ENCODE measurements around the gene TTC14.
"Not testable (repeated sequence)": the region's sequence is repeated elsewhere in the genome, so short reads cannot be mapped to it uniquely, and the experiment has no call there.

The TTC14 gene, protein sequence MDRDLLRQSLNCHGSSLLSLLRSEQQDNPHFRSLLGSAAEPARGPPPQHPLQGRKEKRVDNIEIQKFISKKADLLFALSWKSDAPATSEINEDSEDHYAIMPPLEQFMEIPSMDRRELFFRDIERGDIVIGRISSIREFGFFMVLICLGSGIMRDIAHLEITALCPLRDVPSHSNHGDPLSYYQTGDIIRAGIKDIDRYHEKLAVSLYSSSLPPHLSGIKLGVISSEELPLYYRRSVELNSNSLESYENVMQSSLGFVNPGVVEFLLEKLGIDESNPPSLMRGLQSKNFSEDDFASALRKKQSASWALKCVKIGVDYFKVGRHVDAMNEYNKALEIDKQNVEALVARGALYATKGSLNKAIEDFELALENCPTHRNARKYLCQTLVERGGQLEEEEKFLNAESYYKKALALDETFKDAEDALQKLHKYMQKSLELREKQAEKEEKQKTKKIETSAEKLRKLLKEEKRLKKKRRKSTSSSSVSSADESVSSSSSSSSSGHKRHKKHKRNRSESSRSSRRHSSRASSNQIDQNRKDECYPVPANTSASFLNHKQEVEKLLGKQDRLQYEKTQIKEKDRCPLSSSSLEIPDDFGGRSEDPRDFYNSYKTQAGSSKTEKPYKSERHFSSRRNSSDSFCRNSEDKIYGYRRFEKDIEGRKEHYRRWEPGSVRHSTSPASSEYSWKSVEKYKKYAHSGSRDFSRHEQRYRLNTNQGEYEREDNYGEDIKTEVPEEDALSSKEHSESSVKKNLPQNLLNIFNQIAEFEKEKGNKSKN

DNA sequence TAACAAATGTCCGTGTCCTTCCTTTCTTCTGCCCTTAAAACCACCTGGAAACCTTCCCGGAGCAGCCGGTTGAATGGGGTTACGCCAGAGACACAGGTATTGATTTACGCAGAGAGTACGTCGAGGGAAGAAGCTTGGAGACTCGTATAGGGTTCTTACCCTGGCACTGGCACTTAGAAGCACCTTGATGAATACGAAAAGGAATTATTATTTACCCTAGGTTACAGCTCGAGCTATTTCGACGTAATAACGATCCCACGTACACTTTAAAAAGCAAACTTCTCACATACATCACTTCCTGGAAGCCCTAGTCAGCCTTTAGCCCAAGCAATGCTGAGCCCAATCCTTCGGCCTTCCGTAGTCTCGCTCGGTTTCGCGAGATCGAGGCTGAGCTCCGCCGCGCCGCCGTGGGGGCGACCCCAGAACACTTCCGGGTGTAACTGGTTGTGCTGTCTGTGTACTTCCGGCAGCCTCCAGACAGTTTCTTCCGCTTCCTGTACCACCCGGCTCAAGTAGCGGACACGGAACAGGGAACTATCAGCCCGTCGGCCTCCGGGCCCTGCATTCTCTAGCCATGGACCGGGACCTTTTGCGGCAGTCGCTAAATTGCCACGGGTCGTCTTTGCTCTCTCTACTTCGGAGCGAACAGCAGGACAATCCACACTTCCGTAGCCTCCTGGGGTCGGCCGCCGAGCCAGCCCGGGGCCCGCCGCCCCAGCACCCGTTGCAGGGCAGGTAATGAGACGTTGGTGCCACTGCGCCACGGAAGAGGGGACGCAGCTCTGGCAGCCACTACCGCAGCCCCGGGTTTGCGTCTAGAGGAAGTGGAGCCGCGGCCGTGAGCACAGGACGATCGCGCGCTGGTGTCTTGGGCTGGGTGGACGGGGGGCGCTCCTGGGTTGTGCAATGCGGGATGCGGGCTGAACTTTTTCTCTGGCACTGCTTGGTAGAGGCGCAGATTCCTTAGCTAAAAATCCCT, at the start of gene TTC14:
TTC14 (plus strand) TSS at position 476 of the 979 bp plus-strand sequence; CDS start at position 575, 99 bp downstream.
- peak; percentile 81 to 87 (median 86) for DNase-seq

DNA sequence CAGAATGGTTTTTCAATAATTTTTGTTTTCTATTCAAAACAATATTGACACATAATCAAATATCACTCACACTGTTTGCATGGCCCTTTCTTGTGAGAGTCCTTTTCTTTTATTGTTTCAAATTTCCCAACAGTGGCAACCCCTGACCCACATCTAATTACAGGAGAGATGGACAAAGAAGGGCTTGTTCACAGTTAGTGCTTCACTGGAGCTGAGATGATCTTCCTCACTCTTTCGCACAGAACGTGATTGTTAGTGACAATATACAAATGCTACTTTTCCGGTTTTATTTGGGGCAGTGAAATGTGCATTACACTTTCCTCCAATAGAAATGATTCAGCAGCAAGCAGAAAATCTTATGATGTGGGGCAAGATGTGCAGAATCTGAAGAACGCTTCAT, 38.6 kb upstream of the TTC14 start:
- DNase-seq, result no peak

DNA sequence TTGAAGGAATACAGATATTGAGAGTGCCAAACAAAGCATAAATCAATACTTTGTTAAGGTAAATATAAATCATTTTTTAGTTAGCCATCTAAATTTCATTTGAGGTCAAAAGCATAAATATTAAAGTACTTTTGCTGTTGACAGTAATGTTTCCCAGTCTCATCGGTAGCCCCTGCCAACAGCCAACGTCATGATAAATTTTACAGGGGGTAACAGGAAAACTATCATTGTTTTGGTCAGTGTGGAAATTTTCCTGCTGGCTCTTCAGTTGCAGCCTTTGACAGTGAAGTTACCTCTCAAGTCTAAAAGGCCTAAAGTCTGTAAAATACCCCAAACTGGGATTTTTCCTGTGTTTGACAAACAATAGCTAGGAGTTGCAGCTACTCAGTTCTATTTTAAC, 37.3 kb upstream of the TTC14 start:
- DNase-seq, result no peak

DNA sequence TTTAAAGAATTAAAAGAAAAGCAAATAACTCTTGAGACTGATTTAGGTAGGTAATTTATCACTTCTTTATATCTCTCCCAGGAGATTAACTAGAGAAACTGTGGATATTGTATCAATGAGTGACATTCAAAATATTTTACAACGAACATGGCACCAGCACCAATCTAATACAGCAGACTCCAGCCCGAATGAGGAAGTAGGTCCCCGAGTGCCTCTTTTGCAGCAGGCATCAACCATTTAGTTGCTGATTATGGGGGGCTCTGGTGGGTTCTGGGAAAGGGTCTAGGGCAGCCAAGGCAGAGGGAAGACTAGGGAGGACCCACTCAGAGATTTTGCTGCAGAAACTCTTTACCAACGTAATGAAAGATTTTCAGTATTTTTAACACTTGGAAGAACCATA, 31.7 kb upstream of the TTC14 start:
- no peak for DNase-seq

DNA sequence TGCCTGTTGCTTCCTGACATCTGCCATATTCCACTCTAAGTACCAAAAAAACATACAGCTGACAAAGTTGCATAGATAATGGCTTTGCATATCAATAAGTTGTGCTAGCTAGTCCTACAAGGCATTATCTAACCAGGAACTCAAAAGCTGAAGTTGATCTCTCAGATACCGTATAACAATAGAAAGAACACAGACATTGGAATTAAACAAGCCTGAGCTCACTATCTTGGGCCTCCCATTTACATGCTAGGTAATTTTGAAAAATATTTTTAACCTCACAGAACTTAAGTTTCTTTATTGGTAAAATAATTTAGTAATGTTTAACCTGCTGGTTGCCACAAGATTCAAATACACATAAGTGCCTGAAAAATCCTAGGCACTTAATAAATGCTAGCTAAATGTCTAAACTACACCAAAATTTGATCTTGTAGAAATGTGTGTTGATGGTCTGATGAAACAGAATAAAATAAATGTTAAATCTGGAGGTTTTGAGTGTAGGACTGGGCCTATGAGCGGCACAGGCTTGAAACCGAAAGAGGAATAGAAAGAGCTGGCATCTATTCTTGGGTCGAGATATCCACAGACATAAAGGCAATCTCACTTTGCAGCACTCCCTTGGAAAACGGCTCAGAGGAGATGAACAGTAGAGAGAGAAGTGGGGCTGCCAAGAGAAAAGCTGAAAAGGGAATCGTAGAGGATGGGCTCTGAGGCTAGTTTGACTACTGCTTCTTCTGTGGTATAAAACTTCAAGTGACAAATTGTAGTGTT, 29.9 kb upstream of the TTC14 start:
- DNase-seq, result no peak

DNA sequence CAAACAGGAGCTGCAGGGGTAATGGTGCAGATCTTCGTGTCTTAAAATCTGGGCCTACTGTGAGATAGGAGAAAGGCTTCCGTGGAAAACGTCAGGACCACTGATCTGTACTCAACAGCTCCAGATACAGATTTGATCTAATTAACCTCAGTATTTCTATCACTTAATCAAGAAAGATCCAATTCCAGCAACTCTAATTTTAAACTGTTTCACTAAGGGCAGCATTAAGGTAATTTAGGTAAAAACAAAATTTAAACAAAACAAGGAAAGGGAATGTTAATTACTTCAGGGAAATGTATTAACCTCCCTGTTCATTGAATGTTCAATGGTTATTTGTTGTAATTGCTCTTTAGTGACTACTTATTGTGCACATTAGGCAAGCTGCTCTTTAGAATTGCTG, 26.4 kb upstream of the TTC14 start:
- no peak for DNase-seq

DNA sequence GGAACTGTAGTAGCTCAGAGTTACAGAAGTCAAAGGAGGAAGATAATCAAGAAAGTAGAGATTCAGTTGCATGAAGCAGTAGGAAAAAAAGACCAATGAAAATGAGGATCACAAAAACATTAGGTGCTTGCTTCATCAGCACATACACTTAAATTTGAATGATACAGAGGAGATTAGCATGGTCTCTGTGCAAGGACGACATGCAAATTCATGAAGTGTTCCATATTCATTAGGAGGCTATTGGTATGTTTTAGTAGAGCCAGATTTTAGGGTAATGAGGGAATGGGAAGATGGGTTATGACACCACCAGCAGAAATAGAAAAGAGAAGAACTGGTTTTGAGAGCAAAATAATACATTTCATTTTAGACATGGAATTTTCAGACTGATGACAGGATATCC, 21.0 kb upstream of the TTC14 start:
- DNase-seq, result no peak

DNA sequence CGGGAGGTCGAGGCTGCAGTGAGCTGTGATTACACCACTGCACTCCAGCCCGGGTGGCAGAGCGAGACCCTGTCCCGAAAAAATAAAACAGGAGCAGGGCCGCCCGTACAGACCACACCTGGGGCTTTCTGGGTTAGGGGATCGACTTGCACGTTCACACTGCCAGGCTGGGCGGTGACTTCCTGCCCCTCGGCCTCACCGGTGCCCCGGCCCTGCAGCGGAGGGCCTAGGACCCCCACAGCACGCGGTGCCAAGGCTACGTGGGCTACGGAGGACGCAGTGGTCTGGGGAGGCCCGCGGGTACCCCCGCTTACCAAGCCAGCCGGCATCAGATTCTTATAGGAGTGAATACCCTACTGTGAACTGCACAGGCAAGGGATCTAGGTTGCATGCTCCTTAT, 11.6 kb upstream of the TTC14 start:
- no peak for DNase-seq

DNA sequence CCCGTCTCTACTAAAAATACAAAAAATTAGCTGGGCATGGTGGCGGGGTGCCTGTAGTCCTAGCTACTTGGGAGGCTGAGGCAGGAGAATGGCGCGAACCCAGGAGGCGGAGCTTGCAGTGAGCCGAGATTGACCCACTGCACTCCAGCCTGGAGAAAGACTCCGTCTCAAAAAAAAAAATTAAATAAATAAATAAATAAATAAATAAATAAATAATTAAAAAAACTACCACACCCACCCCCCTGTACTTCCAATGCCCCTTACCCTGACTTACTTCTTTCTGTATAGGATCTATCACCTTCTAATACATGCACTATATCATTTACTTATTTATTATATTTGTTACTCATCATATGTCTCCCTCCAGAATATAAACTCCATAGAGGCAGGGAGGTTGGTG, 8.3 kb upstream of the TTC14 start:
- not testable (repeated sequence) for DNase-seq

DNA sequence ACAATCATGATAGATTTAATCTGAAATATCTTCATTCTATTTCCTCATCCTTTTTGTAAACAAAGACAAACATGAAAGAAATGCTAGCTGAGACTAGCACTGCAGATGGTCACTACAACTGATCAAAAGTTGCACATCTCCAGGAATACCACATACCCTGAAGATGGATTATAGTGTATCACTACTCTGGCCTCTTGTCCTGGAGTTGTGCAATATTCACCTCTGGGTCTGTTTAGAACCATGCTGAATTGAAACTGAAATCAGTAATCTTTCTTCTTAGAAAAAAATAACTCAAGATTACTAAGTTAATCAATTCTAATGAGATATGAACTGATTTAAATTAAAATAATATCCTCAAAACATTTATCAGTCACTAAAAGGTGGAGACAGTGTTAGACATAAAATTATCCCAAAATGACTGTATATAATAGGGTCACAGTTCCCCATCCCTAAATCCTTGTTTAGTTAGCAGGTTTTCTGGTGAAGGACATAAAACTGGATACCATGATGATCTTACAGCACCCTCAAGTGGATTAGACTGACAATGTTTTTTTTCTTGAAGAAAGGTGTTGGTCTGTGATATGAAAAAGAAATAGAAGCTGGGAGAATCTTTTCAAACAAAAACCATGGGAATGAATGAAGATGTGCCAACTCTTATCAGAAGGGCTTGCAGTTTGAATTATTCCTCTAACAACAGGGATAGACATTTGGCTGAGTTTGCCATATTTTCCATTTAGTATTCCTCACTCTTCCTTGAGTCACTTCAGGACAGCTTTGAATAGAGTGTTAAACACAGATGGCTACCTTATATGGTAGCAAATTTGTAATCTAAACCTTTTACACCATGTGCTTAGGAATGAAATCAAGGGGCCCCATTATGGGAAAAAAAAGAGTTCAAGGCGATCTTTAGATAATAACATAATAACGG, 7.1 kb upstream of the TTC14 start:
- no peak for DNase-seq

DNA sequence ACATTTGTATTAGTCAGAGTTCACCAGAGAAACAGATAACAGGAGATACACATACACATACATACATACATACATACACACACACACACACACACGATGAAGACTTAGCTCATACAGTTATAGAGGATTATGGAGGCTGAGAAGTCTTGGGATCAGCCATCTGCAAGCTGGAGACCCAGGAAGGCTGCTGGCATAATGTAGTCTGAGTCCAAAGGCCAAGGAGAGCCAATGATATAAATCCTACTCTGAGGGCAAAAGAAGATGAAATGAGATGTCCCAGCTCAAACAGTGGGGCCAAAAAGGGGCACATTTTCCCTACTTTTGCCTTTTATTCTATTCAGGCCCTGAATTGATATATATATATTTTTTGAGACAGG, 6.4 kb upstream of the TTC14 start:
- DNase-seq, result no peak

DNA sequence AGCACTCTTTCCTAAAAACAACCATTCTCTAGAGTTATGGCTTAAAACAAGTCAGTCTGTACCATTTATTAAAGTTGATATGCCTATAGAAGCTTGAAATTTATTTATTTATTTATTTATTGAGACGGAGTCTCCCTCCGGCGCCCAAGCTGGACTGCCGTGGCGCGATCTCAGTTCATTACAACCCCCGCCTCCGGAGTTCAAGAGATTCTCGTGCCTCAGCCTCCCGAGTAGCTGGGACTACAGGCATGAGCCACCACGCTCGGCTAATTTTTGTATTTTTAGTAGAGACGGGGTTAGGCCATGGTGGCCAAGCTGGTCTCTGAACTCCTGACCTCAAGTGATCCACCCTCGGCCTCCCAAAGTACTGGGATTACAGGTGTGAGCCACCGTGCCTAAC, 1.5 kb upstream of the TTC14 start:
- no peak for DNase-seq

DNA sequence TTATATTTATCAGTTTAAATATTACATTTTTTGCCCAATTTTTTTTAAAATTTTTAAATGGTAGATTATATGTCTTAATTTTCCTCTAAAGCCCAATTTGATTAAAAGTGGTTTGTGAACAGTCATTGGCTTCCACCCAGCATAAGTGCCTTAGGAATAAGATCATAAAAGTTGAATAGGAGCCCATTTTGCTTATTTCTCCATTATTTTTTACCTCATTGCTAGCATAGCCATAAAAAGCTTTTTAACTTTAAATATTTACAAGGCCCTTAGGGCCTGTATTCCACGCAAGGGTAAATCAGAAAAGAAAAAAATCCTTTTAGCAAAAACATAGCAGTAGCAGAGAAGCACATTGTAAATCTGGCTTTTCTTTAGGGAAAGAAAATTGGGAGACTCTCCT, 9.0 kb downstream of the TTC14 start:
- no peak for DNase-seq

DNA sequence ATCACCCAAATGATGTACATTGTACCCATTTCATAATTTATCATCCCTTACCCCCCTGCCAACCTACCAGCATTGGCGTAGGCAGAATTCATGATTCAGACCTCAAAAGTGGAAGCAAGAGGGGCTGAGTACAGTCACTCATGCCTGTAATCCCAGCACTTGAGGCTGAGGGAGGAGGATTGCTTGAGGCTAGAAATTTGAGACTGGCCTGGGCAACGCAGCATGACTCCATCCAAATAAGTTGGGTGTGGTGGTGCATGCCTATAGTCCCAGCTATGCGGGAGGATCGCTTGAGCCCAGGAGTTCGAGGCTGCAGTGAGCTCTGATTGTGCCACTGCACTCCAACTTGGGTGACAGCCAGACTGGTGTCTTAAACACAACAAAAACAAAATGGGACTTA, 10.4 kb downstream of the TTC14 start:
- no peak for DNase-seq

DNA sequence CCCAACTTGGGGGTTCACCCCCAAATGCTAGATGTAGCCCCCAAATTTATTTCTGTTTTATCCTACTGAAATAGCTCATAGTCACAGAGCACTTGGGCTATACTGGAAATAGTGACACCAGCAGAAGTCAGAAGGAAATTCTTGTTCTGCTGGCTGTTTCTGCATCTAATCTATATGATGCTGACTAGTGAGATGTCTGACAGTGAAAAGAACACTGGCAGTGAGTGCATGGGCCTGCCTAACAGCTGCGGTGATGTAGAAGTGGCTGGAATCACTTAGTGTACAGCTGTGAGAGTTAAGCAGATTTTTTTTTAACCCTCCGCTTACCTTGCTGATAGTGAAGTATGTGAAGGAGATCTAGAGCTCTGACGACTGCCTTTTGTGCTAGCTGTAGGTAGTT, 14.0 kb downstream of the TTC14 start:
- no peak for DNase-seq

DNA sequence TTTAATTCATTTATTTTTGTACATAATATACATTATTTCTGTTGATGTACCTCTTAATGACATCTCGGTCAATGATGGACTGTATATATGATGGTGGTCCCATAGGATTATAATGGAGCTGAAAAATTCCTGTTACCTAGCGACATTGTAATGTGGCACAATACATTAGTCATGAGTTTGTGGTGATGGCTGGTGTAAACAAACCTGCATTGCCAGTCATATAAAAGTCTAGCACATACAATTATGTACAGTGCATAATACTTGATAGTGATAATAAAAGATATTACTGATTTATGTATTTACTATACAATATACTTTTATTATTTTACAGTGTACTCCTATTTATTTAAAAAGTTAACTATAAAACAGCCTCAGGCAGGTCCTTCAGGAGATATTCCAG, 15.1 kb downstream of the TTC14 start:
- DNase-seq, result no peak

DNA sequence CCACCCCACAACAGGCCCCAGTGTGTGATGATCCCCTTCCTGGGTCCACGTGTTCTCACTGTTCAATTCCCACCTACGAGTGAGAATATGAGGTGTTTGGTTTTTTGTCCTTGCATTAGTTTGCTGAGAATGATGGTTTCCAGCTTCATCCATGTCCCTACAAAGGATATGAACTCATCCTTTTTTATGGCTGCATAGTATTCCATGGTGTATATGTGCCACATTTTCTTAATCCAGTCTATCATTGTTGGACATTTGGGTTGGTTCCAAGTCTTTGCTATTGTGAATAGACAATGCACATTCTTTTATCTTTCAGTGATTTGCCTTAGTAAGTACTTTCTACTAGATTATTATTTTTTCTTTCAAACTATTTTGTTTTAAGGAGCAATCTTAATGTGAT, 16.6 kb downstream of the TTC14 start:
- not testable (repeated sequence) for DNase-seq

DNA sequence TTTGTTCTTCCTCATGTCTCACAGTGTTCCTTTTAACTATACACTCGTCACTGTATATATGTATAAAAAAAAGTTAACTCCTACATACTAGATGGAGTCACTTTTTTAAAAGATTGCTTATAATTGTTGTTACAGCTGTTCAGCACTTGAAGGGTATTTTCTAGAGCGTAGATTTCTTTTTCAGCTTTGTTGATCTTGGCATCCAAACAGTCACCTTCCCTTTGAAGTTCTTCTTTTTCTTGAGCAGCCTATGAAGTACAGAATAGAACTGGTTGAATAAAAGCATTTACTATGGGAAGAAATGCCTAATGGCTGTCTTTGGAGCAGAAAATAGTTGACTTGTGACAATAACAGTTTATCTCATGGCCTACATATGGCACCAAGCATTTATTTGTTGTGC, 17.8 kb downstream of the TTC14 start:
- no peak for DNase-seq

DNA sequence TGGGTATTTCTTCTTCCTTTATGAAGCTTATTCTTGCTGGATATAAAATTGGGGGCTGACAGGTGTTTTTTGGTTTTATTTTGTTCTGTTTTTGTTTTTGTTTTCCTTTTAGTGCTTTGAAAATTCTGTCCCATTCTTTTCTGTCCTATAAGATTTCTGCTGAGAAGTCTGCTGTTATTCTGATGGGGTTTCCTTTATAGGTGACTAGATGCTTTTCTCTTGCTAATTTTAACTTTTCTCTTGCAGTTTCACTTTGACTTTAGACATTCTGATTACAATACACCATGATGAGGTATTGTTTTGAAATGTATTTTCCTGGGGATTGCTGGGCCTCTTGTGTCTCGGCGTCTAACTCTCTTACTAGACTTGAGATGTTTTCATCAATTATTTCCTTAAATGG, 22.8 kb downstream of the TTC14 start:
- DNase-seq, result no peak

DNA sequence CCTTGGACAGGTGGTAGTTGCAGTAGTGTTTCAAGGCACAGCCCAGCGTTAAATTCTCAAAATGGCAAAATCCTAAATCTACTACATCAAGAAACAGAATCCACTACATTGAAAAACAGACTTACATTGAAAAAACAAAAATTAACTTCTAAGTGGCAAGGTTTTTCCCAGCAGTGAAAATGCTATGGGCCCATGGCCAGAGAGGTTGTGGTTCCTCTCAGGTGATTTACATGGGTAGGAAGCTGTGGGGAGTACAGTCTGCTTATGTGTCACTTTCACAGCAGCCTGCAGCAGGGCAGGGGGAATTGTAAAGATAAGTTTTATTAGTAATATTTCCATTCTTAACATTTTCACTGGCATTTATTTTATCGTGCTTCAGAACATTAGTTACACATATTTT, 24.9 kb downstream of the TTC14 start:
- no peak for DNase-seq

DNA sequence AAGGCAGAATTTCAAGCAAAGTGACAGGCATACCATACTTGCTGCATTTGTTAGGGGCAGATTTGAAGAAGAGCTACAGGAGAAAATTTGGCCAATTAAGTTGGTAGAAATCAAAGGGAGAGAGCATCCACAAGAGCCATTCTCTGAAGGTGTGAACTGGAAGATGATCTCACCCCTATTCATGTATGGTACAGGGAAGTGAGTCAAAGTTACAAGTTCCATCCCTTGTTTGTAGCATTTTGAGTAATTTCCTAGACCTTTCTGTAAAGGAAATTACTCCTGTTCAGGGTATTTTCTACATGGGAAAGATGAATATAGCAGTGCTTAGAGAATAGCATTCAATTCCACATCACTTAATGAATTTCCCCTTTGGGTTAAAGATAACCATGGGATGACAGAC, 28.4 kb downstream of the TTC14 start:
- DNase-seq, result no peak
